Rectal smooth muscle tissue (tissue), 1 donor: ENCODE measurements around the gene NFATC4.

Experiments
- H3K27ac ChIP-seq: one replicate; pipeline ENCODE4 v1.7.0; 2013; ENCODE audit warnings: low read depth, low read length, inconsistent platforms
- H3K27me3 ChIP-seq: one replicate; pipeline ENCODE4 v1.7.0; 2013; ENCODE audit warnings: low read length; ENCODE audit not compliant: control insufficient read depth, insufficient read depth
- H3K36me3 ChIP-seq: one replicate; pipeline ENCODE4 v1.7.0; 2013; ENCODE audit warnings: low read length; ENCODE audit not compliant: control insufficient read depth, insufficient read depth
- H3K4me1 ChIP-seq: one replicate; pipeline ENCODE4 v1.7.0; 2013; ENCODE audit warnings: low read length; ENCODE audit not compliant: control insufficient read depth, insufficient read depth
- H3K4me3 ChIP-seq: one replicate; pipeline ENCODE4 v1.7.0; 2013; ENCODE audit warnings: low read length
- H3K9ac ChIP-seq: one replicate; pipeline ENCODE4 v1.7.0; 2013; ENCODE audit warnings: low read length

NFATC4 gene

GRCh38 chr14:24331731-24332267 is 36.2 kb upstream of the NFATC4 start:
- no peak overlapping the region for H3K27ac ChIP-seq
- H3K4me1 ChIP-seq: no peaks in the 10 kb centered on the region

GRCh38 chr14:24332268-24332993 is 35.6 kb upstream of the NFATC4 start:
- Histone ChIP-seq H3K27ac (no peak overlapping the region), H3K4me3 (peak overlapping the region; percentile 43), H3K9ac (no peak overlapping the region), H3K27me3 (peaks cover 13% of the 10 kb centered on the region), H3K4me1 (no peaks in the 10 kb centered on the region), H3K36me3 (no peaks in the 10 kb centered on the region)

More at GRCh38 chr14:24331731-24332267, 36.2 kb upstream of the NFATC4 start:
- H3K9ac ChIP-seq: no peak overlapping the region
- no peaks in the 10 kb centered on the region for H3K36me3 ChIP-seq
- H3K4me3 ChIP-seq: no peak overlapping the region
- H3K27me3 ChIP-seq: peaks cover 13% of the 10 kb centered on the region

- no peak within 1 kb of the TSS for H3K27ac ChIP-seq
- H3K4me1 ChIP-seq: no peaks in the 10 kb centered on the region
- peaks cover 2% of the 10 kb centered on the region for H3K36me3 ChIP-seq
- peak within 1 kb of the TSS; percentile 50 for H3K4me3 ChIP-seq
- H3K9ac ChIP-seq: no peak within 1 kb of the TSS
- peaks cover 13% of the 10 kb centered on the region for H3K27me3 ChIP-seq
Measured at GRCh38 chr14:24334431-24335291, 33.3 kb upstream of the NFATC4 start, which contains the start of gene ADCY4. TSS of gene ADCY4 (minus strand) at chr14:24335071. CDS start at chr14:24334652, 419 bp downstream.

- Histone ChIP-seq H3K4me1 (no peaks in the 10 kb centered on the region), H3K36me3 (peaks cover 2% of the 10 kb centered on the region), H3K27me3 (peaks cover 10% of the 10 kb centered on the region), H3K9ac (no peak overlapping the region), H3K27ac (no peak overlapping the region), H3K4me3 (no peak overlapping the region)
Measured at GRCh38 chr14:24335461-24336171, 32.4 kb upstream of the NFATC4 start.

- Histone ChIP-seq H3K27ac (no peak overlapping the region), H3K36me3 (peaks cover 2% of the 10 kb centered on the region), H3K4me1 (no peaks in the 10 kb centered on the region), H3K27me3 (peaks cover 10% of the 10 kb centered on the region), H3K4me3 (no peak overlapping the region), H3K9ac (no peak overlapping the region)
Measured at GRCh38 chr14:24337144-24337823, 30.7 kb upstream of the NFATC4 start.

GRCh38 chr14:24337824-24338175 is 30.2 kb upstream of the NFATC4 start:
- Histone ChIP-seq H3K9ac (no peak overlapping the region), H3K4me3 (peak overlapping the region; percentile 19), H3K4me1 (no peaks in the 10 kb centered on the region), H3K27me3 (peaks cover 10% of the 10 kb centered on the region), H3K36me3 (peaks cover 2% of the 10 kb centered on the region), H3K27ac (no peak overlapping the region)

GRCh38 chr14:24338843-24339242 is 29.1 kb upstream of the NFATC4 start:
- Histone ChIP-seq H3K4me3 (peak overlapping the region; percentile 78), H3K27me3 (peaks cover 10% of the 10 kb centered on the region), H3K27ac (no peak overlapping the region), H3K9ac (no peak overlapping the region), H3K36me3 (peaks cover 2% of the 10 kb centered on the region), H3K4me1 (no peaks in the 10 kb centered on the region)

GRCh38 chr14:24339284-24340151 is 28.5 kb upstream of the NFATC4 start, which contains the start of gene RIPK3:
TSS of gene RIPK3 (minus strand) at chr14:24339991. CDS start at chr14:24339826, 165 bp downstream.
- Histone ChIP-seq H3K27ac (no peak within 1 kb of the TSS), H3K27me3 (peaks cover 7% of the 10 kb centered on the region), H3K4me1 (no peaks in the 10 kb centered on the region), H3K4me3 (peak within 1 kb of the TSS; percentile 78), H3K36me3 (peaks cover 2% of the 10 kb centered on the region), H3K9ac (peak within 1 kb of the TSS; percentile 21)

- H3K27me3 ChIP-seq: peaks cover 2% of the 10 kb centered on the region
Measured at GRCh38 chr14:24340606-24341005, 27.4 kb upstream of the NFATC4 start.

GRCh38 chr14:24342889-24343288 is 25.1 kb upstream of the NFATC4 start:
- Histone ChIP-seq H3K4me1 (no peaks in the 10 kb centered on the region), H3K27ac (no peak overlapping the region)

More at GRCh38 chr14:24340606-24341005, 27.4 kb upstream of the NFATC4 start:
- Histone ChIP-seq H3K36me3 (peaks cover 2% of the 10 kb centered on the region), H3K4me3 (no peak overlapping the region), H3K4me1 (no peaks in the 10 kb centered on the region), H3K27ac (no peak overlapping the region), H3K9ac (no peak overlapping the region)

More at GRCh38 chr14:24342889-24343288, 25.1 kb upstream of the NFATC4 start:
- Histone ChIP-seq H3K4me3 (no peak overlapping the region), H3K36me3 (no peaks in the 10 kb centered on the region), H3K27me3 (no peaks in the 10 kb centered on the region), H3K9ac (no peak overlapping the region)
